NCI-H2196 treated with DMSO at 0.1 percent for 48 hours (cell line): ENCODE data around the gene GTPBP2.
"Not testable (repeated sequence)": the region's sequence is repeated elsewhere in the genome, so short reads cannot be mapped to it uniquely, and the experiment has no call there.

Experiments
- DNase-seq: peaks from one replicate; lab custom pipeline; 2025; ENCODE audit not compliant: unreplicated experiment; lab: John Stamatoyannopoulos, UW

GTPBP2 gene

GRCh38 chr6:43658161-43658560, 29.1 kb upstream of the GTPBP2 start:
- no peak for DNase-seq

GRCh38 chr6:43657221-43657802, 28.2 kb upstream of the GTPBP2 start:
- no peak for DNase-seq

GRCh38 chr6:43652822-43653221, 23.8 kb upstream of the GTPBP2 start:
- DNase-seq: not testable (repeated sequence)

DNA sequence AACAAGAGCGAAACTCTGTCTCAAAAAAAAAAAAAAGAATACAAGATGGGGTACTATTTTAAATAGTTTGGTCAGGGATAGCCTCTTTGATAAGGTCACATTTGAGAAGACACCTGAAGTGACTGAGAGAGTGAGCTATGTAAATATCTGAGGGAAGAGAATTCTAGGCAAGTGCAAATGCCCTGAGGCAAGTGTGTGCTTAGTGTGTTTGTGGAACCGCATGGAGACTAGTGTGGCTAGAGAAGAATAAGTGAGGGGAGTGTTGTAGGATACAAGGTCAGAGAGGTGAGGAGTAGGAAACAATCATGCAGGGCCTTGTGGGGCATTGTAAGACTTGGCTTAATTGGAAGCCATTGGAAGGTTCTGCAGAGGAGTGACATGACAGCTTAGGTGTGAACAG, 19.2 kb upstream of the GTPBP2 start:
- no peak for DNase-seq

DNA sequence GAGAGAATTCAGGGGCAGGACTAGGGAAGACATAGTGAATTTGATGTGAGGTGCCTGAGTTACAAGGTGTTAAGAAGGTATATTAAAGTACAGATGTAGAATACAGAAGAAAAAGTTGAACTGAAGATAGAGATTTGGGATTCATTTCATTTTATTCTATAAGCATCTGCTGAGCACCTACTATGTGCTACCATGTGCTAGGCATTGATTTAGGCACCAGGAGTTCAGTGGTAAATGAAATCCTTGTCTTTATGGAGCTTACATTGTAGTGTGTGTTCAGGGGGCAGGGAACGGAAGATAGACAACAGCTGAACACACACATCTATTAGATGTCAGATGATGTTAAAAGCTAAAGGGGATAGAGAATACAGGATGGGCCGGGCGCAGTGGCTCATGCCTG, 18.5 kb upstream of the GTPBP2 start:
- DNase-seq: no peak

DNA sequence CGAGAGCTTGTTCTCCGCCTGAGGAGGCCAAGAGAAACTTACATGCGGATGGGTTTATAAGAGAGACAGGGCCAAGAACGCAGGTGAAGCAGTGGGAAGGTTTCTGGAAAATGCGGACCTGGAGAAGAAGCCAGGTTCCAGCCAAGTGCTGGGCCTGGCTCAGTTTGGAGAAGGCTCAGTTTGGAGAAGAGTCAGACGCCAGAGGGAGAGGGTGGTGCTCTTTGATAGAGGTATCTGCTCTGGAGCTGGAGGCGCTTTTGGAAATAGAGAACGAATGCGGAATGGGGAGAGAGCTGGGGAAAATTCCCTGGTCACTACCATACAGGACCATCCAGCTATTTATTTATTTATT, 16.5 kb upstream of the GTPBP2 start:
- DNase-seq: no peak

DNA sequence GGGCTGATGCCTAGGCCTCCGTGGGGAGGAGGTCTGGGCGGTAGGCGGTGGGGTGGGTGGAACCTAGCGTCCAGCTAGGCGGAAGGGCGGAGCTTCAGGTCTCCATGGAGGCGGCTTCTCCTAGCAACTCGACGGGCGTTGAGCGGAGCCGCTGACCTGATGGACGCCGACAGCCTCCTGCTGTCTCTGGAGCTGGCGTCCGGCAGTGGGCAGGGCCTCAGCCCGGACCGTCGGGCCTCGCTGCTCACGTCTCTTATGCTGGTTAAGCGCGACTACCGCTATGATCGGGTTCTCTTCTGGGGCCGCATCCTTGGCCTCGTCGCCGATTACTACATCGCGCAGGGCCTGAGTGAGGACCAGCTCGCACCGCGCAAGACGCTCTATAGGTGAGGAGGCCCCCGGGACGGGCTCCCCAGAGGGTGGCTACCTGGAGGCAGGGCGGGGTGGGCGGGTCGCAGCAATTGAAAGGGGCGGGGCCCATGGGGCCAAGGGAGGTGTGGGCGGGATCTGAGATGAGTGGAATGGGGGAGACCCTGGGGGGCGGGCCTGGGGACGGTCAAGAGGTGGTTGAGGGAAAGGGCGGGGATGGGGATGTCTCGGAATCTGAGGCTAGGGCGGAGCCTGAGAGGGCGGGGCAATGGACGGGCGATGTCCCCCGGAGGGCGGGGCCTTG, 16.0 kb upstream of the GTPBP2 start, which contains the start of gene RSPH9:
Gene RSPH9 (plus strand): TSS at position 97 of the 673 bp plus-strand sequence. CDS start 63 bp downstream, at position 160.
- peak; percentile 49 for DNase-seq

DNA sequence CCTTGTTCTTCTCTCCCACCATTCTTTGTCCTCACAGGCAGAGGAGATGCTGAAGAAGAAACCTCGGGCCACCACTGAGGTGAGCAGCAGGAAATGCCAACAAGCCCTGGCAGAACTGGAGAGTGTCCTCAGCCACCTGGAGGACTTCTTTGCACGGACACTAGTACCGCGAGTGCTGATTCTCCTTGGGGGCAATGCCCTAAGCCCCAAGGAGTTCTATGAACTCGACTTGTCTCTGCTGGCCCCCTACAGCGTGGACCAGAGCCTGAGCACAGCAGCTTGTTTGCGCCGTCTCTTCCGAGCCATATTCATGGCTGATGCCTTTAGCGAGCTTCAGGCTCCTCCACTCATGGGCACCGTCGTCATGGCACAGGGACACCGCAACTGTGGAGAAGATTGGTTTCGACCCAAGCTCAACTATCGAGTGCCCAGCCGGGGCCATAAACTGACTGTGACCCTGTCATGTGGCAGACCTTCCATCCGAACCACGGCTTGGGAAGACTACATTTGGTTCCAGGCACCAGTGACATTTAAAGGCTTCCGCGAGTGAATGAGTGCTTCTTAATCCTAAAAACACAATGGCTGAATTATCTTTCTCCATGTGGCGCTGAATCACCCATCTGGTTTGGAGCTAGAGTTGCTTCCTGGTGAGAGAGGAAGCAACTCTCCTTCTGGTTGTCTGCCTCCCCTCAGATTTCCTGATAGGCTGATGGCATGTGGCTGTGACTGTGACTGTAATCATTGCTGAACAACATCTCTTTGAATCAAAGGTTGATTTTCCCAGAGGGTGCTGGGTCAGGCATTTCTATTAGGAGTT, 11.1 kb upstream of the GTPBP2 start:
- no peak for DNase-seq

DNA sequence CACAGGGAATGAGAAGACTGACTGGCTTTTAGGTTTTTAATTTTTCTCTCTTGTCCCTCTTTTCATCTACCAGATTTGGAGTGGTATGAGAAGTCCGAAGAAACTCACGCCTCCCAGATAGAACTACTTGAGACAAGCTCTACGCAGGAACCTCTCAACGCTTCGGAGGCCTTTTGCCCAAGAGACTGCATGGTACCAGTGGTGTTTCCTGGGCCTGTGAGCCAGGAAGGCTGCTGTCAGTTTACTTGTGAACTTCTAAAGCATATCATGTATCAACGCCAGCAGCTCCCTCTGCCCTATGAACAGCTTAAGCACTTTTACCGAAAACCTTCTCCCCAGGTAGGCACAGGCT, 7.2 kb upstream of the GTPBP2 start:
- no peak for DNase-seq

DNA sequence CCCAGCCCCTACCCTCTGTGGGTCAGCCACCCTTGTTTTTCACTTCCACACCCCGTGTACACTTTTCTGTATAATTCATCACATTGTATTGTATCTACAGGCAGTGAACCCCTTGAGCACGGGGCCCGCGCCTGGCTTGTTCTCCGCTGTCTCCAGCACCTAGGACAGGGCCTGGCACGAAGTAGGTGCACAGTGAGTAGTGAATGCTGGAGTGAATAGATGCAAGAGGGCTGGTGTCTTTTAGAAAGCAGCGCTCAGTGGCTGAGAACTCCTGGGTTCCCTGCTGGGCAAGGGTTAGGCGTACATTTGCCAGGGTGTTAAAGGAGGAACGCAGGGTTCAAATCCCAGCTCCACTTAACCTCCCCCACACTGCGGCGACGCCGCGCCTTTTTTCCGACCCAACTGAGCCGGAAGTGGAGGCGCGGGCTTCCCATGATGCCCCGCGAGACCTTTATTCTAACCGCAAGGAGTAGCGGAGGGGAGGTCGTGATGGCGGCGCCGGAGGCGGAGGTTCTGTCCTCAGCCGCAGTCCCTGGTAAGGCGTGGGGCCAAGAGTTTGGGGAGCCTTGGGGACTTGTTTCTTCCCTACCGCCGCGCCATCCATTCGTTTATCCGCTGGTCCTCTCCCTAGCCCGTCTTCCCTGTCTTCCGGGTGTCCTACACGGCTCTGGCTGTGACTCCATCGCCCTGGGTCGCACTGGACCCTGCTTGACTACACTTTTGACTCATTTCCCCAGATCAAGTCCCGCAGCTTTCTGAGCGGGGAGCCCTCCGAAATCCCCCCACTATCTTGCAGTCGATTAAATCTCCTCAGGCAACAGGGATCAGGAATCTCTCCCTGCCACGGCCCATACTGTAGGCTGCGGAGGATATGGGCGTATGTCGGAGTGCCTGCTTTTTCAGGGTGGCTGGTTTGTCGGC, 6.6 kb upstream of the GTPBP2 start, which contains the start of gene MAD2L1BP:
Gene MAD2L1BP (plus strand): TSS at position 454 of the 921 bp plus-strand sequence. CDS start 36 bp downstream, at position 490.
- peak; percentile 70 for DNase-seq

- DNase-seq: no peak
Observed at GRCh38 chr6:43634702-43635303, 5.7 kb upstream of the GTPBP2 start.

GRCh38 chr6:43633002-43633401, 3.9 kb upstream of the GTPBP2 start:
- not testable (repeated sequence) for DNase-seq

DNA sequence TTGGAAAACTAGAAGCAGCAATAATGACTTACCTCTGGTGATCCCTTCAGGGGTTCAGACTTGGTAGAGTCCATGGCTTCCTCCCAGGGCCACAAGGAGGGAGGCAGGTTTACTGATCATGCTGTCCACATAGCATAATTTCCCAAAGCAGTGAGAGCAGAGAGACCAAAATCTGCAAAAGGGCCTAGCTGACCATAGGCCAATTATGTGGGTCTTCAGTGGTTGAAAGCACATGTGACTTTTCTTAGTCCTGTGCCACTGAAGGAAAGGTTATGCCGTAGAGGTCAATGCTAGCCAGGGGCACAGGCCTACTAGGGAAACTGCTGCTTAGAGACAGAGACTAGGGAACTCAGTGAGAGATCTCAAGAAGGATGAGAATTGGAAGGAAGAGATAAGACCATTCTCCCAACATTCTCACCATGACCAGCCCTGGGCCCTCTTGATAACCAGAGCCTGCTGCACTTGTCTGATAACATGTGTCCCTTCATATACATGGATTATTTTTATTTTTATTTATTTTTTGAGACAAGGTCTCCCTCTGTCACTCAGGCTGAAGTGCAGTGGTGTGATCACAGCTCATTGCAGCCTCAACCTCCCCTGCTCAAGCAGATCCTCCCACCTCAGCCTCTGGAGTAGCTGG, 2.0 kb upstream of the GTPBP2 start:
- DNase-seq: no peak

DNA sequence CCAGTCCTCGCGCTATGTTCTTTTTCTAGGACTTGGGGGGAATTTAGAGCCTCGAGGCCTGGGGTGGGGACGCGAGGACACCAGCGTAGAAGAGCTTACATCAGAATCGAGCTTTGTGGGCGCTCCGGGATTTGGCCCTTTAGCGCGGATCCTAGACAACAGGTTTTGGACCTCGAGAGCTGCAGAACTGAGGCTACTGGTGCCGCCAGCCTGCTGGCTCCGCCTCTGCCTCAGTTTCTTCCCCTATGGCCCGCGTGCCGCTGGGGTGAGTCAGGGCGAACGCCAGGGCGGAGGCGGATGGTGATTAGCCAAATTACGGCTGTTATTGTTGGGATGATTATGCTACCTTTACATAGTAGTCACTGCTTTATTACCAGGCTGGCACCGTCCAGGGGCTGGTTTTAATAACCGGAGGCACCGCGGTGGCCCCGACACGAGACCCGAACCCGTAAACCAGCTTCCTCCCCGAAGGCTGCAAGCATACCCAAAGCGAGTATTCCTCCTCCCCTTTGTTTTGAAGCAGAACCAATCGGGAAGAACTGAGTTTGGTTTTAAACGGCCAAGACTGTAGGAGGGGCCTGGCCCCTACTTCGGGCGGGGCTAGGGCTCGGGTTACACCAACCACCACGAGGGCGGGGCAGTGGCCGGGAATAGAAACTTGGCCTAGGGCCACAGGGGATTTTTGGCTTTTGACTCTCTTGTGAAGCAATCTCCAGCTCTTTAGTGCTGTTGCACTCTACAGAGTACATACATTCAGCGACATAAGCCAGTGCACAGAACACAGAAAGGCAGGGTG, 639 bp upstream of the GTPBP2 start:
- DNase-seq: peak; percentile 91

- DNase-seq: peak; percentile 31
Observed at GRCh38 chr6:43628393-43629103, 516 bp downstream of the GTPBP2 start.

- DNase-seq: peak; percentile 93
Observed at GRCh38 chr6:43627008-43627825, 1.8 kb downstream of the GTPBP2 start.

- no peak for DNase-seq
Observed at GRCh38 chr6:43625393-43625992, 3.6 kb downstream of the GTPBP2 start.
